ENCODE data around the gene ARHGAP24.

GRCh38 chr4:85826060-85826678 is 351.2 kb downstream of the ARHGAP24 start:
- TF ChIP-seq FOXP2 (optimal IDR thresholded peaks at IDR 0.05; ENCODE audit: borderline replicate concordance, extremely low read depth, extremely low read length, insufficient read depth) = no peak
- no peak for TF ChIP-seq POLR2AphosphoS5 (IDR thresholded peaks at IDR 0.05; ENCODE audit: low read depth, low read length)
